GM12878 (cell line): Measurements from ENCODE around the gene TBC1D22B. TPM values are rescaled to one million over a fixed set of nuclear protein-coding genes. Genes with fewer than 3 reads are reported as not detected.

Source experiments
- ATAC-seq: fragments of 200-7000 bp; cut with Tn5 transposase; 3 replicates; pipeline ENCODE4 v1.9.1; 2020; ENCODE audit warnings: mild to moderate bottlenecking, moderate library complexity
- BruUV-seq: library from RNA; stranded (reverse); fragments of 400-500 nt; replicated peaks from 2 replicates; lab custom pipeline; 2021; lab: Mats Ljungman, UMichigan
- CTCF ChIA-PET: fragments of 300-600 bp; sonication (Branson Sonifier 250); formaldehyde crosslinking; extraction: SDS; loops from one replicate; lab custom pipeline; 2021; ENCODE audit warnings: inconsistent platforms; lab: Yijun Ruan, JAX
- POLR2A ChIA-PET: fragments of 350-600 bp; formaldehyde crosslinking; extraction: SDS; loops from one replicate; lab custom pipeline; 2021; ENCODE audit warnings: inconsistent platforms; lab: Charles Lee
- RAD21 ChIA-PET: fragments of 300-600 bp; sonication (Branson Sonifier 250); formaldehyde crosslinking; loops from one replicate; lab custom pipeline; 2023; ENCODE audit warnings: antibody characterized with exemption; ENCODE audit not compliant: unreplicated experiment; lab: Charles Lee
- SMC1A ChIA-PET: fragments of 300-600 bp; sonication (Branson Sonifier 250); formaldehyde crosslinking; loops from one replicate; lab custom pipeline; 2023; ENCODE audit not compliant: unreplicated experiment, uncharacterized antibody; lab: Charles Lee
- DNase-seq: peaks from one replicate; pipeline ENCODE4 v3.0.0-alpha.2; 2011; ENCODE audit warnings: low read depth, low spot score
- FAIRE-seq: peaks from 3 replicates; lab custom pipeline; 2011; peaks lifted over from hg19 to GRCh38; lab: Jason Lieb, UNC
- H2AFZ ChIP-seq: 2 replicates; pipeline ENCODE4 v1.6.0; 2011; ENCODE audit warnings: low read depth, low read length, control low read depth; ENCODE audit not compliant: control insufficient read depth
- H3K27ac ChIP-seq: 2 replicates; pipeline ENCODE4 v1.5.1; 2011; ENCODE audit warnings: control low read depth; ENCODE audit not compliant: control insufficient read depth, insufficient read depth
- H3K27me3 ChIP-seq, 2 experiments: replicated peaks in 1 of 2; 2 replicates each; pipeline versions ENCODE4 v1.6.0 to v1.6.1; 2011; ENCODE audit warnings: low read length in 1 of 2; ENCODE audit not compliant: control insufficient read depth in 2 of 2, insufficient read depth in 2 of 2
- H3K36me3 ChIP-seq, 2 experiments: 2 replicates each; pipeline ENCODE4 v1.5.1; 2011; ENCODE audit warnings: low read length in 1 of 2; ENCODE audit not compliant: control insufficient read depth in 2 of 2, insufficient read depth in 2 of 2
- H3K4me1 ChIP-seq: 2 replicates; pipeline ENCODE4 v1.6.1; 2011; ENCODE audit warnings: mild to moderate bottlenecking, low read length, moderate library complexity, mixed read lengths; ENCODE audit not compliant: control insufficient read depth, insufficient read depth
- H3K4me2 ChIP-seq: 2 replicates; pipeline ENCODE4 v1.6.0; 2011; ENCODE audit warnings: control low read depth; ENCODE audit not compliant: control insufficient read depth, insufficient read depth
- H3K4me3 ChIP-seq: fragments of 200-600 bp; sonication (generic); 2 replicates; pipeline ENCODE4 v1.5.1; 2016
- H3K79me2 ChIP-seq: 2 replicates; pipeline ENCODE4 v1.6.0; 2011; ENCODE audit warnings: low read length; ENCODE audit not compliant: control insufficient read depth, insufficient read depth
- H3K9ac ChIP-seq: 2 replicates; pipeline ENCODE4 v1.8.0; 2011; ENCODE audit warnings: low read length, control low read depth, mixed read lengths; ENCODE audit not compliant: control insufficient read depth, insufficient read depth
- H3K9me3 ChIP-seq: replicated peaks from 3 replicates; pipeline ENCODE4 v1.5.1; 2011; ENCODE audit warnings: mild to moderate bottlenecking, low read length; ENCODE audit not compliant: control insufficient read depth, insufficient read depth
- H4K20me1 ChIP-seq: 2 replicates; pipeline ENCODE4 v1.6.0; 2011; ENCODE audit not compliant: control insufficient read depth, insufficient read depth
- CBX3 ChIP-seq: fragments of 200-600 bp; sonication (generic); IDR thresholded peaks from 2 replicates; pipeline ENCODE4 v1.6.1; 2016; ENCODE audit warnings: low read depth, borderline replicate concordance
- CBX5 ChIP-seq: sonication (generic); IDR thresholded peaks from 2 replicates; pipeline ENCODE4 v1.6.1; 2016; ENCODE audit warnings: low read depth, moderate library complexity, mild to moderate bottlenecking, inconsistent platforms
- CREM ChIP-seq: IDR thresholded peaks from 2 replicates; pipeline ENCODE4 v1.6.1; 2014; ENCODE audit warnings: antibody characterized with exemption, low read depth
- FOXM1 ChIP-seq: IDR thresholded peaks from 2 replicates; pipeline ENCODE4 v1.6.1; 2012; ENCODE audit warnings: low read depth, mild to moderate bottlenecking, inconsistent platforms, low read length, moderate library complexity
- JUNB ChIP-seq: IDR thresholded peaks from 2 replicates; pipeline ENCODE4 v1.6.1; 2016; ENCODE audit warnings: antibody characterized with exemption, mild to moderate bottlenecking
- KAT2A ChIP-seq: conservative IDR thresholded peaks from 2 replicates; pipeline ENCODE4 v1.6.1; 2011; ENCODE audit warnings: low read depth, low read length; ENCODE audit not compliant: control insufficient read depth
- MLLT1 ChIP-seq: fragments of 450-650 bp; IDR thresholded peaks from 2 replicates; pipeline ENCODE4 v1.6.1; 2016; ENCODE audit warnings: mild to moderate bottlenecking
- MTA2 ChIP-seq: fragments of 450-650 bp; IDR thresholded peaks from 2 replicates; pipeline ENCODE4 v1.6.1; 2016; ENCODE audit warnings: low read depth, mild to moderate bottlenecking, moderate library complexity
- NFYA ChIP-seq: IDR thresholded peaks from 2 replicates; pipeline ENCODE4 v1.6.1; 2011; ENCODE audit warnings: low read depth, mild to moderate bottlenecking, low read length, improper control_type of control experiment, borderline replicate concordance
- YY1 ChIP-seq: IDR thresholded peaks from 2 replicates; pipeline ENCODE4 v1.6.1; 2011; ENCODE audit warnings: low read depth, mild to moderate bottlenecking, low read length
- ZNF24 ChIP-seq: fragments of 450-650 bp; IDR thresholded peaks from 2 replicates; pipeline ENCODE4 v1.6.1; 2017; ENCODE audit warnings: antibody characterized with exemption, mild to moderate bottlenecking
- ZSCAN29 ChIP-seq: fragments of 450-650 bp; IDR thresholded peaks from 2 replicates; pipeline ENCODE4 v1.6.1; 2017; ENCODE audit warnings: mild to moderate bottlenecking, moderate library complexity
- WGBS: methylation state at CpG from one replicate; pipeline ENCODE4 v1.1.6; 2016; ENCODE audit warnings: low lambda C conversion rate; ENCODE audit not compliant: insufficient replicate concordance, insufficient coverage; ENCODE audit errors: missing lambda C conversion rate; 5-methylcytosine and 5-hydroxymethylcytosine counted together
- in situ Hi-C: fragments of 300-500 bp; cut with MboI; formaldehyde crosslinking; loops from 9 replicates; pipeline ENCODE4 v1.14.3; 2018; ENCODE audit warnings: mixed read lengths
- intact Hi-C: fragments of 100-400 bp; cut with micrococcal nuclease; formaldehyde crosslinking; loops from one replicate; pipeline ENCODE4 v1.14.2; 2022; ENCODE audit not compliant: unreplicated experiment
- polyA plus RNA-seq, 11 experiments: library from polyadenylated mRNA; depleted of rRNA in 4 of 11; unstranded in 6 of 11; stranded (reverse) in 5 of 11; fragments of >200 nt; fragmentation: Nextera tagmentation in 4 of 11; fragmentation: Illumina TruSeq in 1 of 11; extraction: Ambion mirVana in 4 of 11; extraction: Trizol in 1 of 11; gene quantifications; 1 replicate in 1 of 11; 2 replicates in 10 of 11; pipeline versions ENCODE4 v1.2.1 to v1.2.3, GENCODE V29; 2011 to 2016; ENCODE audit warnings: inconsistent platforms in 2 of 11, missing spikeins in 2 of 11, low read depth in 1 of 11
- total RNA-seq, 4 experiments: library from RNA; depleted of rRNA in 3 of 4; stranded (reverse); fragments of >200 nt in 3 of 4; fragmentation: Illumina TruSeq in 1 of 4; extraction: Trizol in 1 of 4; gene quantifications; 2 replicates each; pipeline versions ENCODE4 v1.2.1 to v1.2.3, GENCODE V29; 2013 to 2021
- TF ChIP-seq, protein P1 (sequence below), 3 experiments: IDR thresholded peaks in 2 of 3; conservative IDR thresholded peaks in 1 of 3; 2 replicates each; pipeline ENCODE4 v1.5.1; 2011; ENCODE audit warnings: low read depth in 3 of 3, low read length in 3 of 3, mild to moderate bottlenecking in 3 of 3, control low read depth in 2 of 3, moderate library complexity in 2 of 3, inconsistent platforms in 1 of 3, mixed read lengths in 1 of 3; ENCODE audit not compliant: control insufficient read depth in 2 of 3, insufficient read depth in 1 of 3; ENCODE audit errors: extremely low read depth in 1 of 3

The TBC1D22B gene
- total and polyA plus RNA-seq, 10 of the 15 experiments (the other 5 are each of a cell fraction or from before 2014, with no cell fraction given) = 3.4 to 18.7 (median 14.1) TPM

GRCh38 chr6:37311741-37312473 lies 54.3 kb downstream of the TBC1D22B start:
- 92% methylated on average over 2 of the region's 2 CpGs for WGBS
- SMC1A ChIA-PET = interaction anchor here (0.6 to 3.8 kb wide), 3 partner anchors 9 to 1064 kb away, joined by 3 to 25 read pairs (median 4); no protein-coding TSS in a partner anchor
- intact Hi-C loops (no loop called here), in situ Hi-C loops (no loop called here)
- BruUV-seq = no TSS peak
- Histone ChIP-seq H3K27ac (no peak overlapping the region), H3K36me3 (peaks cover 2 to 19% of the 10 kb centered on the region in 2 experiments; a peak in 3 of 4 replicates), H3K4me3 (no peak overlapping the region), H3K9me3 (no peaks in the 10 kb centered on the region), H4K20me1 (no peaks in the 10 kb centered on the region), H2AFZ (no peak overlapping the region), H3K9ac (no peak overlapping the region), H3K4me2 (no peak overlapping the region), H3K4me1 (peaks cover 14% of the 10 kb centered on the region), H3K79me2 (no peaks in the 10 kb centered on the region), H3K27me3 (no peaks in the 10 kb centered on the region)
- FAIRE-seq (no peak), DNase-seq (no peak), ATAC-seq (no peak)
- TF ChIP-seq, protein P1, sequence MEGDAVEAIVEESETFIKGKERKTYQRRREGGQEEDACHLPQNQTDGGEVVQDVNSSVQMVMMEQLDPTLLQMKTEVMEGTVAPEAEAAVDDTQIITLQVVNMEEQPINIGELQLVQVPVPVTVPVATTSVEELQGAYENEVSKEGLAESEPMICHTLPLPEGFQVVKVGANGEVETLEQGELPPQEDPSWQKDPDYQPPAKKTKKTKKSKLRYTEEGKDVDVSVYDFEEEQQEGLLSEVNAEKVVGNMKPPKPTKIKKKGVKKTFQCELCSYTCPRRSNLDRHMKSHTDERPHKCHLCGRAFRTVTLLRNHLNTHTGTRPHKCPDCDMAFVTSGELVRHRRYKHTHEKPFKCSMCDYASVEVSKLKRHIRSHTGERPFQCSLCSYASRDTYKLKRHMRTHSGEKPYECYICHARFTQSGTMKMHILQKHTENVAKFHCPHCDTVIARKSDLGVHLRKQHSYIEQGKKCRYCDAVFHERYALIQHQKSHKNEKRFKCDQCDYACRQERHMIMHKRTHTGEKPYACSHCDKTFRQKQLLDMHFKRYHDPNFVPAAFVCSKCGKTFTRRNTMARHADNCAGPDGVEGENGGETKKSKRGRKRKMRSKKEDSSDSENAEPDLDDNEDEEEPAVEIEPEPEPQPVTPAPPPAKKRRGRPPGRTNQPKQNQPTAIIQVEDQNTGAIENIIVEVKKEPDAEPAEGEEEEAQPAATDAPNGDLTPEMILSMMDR (IDR thresholded peaks at IDR 0.05 in 2 of 3, conservative IDR thresholded peaks at IDR 0.05 in 1 of 3; ENCODE audit: control insufficient read depth in 2 of 3, extremely low read depth in 1 of 3, insufficient read depth in 1 of 3, low read depth in 3 of 3, low read length in 3 of 3) = no peak
- no peak for TF ChIP-seq NFYA
- no peak for TF ChIP-seq ZSCAN29
- TF ChIP-seq FOXM1 = no peak
- no peak for TF ChIP-seq KAT2A
- TF ChIP-seq ZNF24 = no peak
- no peak for TF ChIP-seq CREM
- no peak for TF ChIP-seq JUNB
- TF ChIP-seq MTA2 = no peak
- TF ChIP-seq CBX5 = no peak
- TF ChIP-seq CBX3 = no peak
- no peak for TF ChIP-seq YY1
- TF ChIP-seq MLLT1 = no peak
- CTCF ChIA-PET = interaction anchor here (0.7 to 8.6 kb wide), 4 partner anchors 12 to 261 kb away, joined by 3 to 61 read pairs (median 6); no protein-coding TSS in a partner anchor
- RAD21 ChIA-PET = no interaction called here
- POLR2A ChIA-PET = no interaction called here
